HG02981 (cell line): Measurements from ENCODE around the gene MYG1.
"Not testable (repeated sequence)": the region's sequence is repeated elsewhere in the genome, so short reads cannot be mapped to it uniquely, and the experiment has no call there.

ENCODE experiments used
- ATAC-seq: cut with Tn5 transposase; IDR thresholded peaks from one replicate; pipeline ENCODE4 v1.9.1; 2021; ENCODE audit warnings: mild to moderate bottlenecking, moderate library complexity; ENCODE audit not compliant: unreplicated experiment

MYG1 gene

DNA sequence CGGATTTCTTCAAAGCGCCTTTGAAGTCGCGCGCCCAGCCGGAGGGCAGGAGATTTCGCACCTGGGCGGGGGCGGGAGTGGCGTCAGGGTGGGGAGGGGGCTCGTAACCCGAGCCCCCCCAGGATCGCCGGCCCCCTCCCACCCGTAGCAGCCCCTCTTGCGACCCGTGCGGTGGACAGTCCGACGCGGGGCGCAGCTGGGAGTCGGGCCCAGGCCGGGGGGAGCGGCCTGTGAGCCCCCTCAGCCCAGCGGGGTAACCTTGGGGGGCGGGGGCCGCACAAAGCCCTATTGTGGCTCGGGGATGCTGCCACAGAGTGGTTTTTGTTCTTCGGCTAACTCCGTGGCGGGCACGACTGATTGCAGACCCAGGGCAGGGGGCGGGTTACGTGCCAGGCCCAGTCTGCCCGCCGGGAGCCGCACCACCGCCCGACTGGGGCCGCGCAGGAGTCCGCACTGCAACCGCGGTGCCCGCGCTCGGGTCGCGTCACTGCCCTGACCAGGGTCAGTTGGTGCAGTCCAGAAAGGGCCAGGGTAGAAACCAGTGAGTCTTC, 26.1 kb downstream of the MYG1 start:
- no peak for ATAC-seq

DNA sequence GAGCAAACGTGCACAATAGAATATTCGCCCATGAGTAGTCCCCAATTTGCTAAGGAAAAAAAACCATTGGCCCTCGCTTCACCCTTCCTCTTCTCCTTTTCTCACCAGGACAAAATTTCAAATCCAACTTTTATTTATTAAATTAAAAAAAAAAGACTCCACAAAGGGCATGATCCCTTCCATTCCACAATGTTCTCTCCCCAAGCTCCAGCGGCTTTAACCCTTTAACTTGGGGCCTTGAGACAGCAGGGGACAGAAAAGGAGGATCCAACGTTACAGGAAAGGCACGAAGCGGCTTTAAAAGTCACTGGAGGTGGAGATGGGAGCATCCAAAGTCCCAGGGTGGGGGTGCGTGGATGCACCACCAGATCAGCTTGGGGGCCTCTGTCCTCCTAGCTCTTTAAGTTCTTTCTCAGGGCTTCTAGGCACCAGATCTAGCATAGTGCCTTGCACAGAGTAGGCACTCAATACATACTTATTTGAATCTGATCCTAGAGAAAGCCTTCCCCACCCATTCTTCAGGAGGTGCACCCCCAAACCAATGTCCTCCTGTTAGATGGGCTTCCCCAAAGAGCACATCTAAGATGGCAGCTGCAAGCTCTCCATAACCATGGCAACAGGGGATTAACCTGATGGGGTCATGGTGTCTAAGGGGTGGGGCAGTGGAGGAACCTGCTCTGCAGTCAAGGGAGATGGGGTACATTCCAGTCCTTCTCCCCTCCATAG, 27.1 kb downstream of the MYG1 start:
- no peak for ATAC-seq

DNA sequence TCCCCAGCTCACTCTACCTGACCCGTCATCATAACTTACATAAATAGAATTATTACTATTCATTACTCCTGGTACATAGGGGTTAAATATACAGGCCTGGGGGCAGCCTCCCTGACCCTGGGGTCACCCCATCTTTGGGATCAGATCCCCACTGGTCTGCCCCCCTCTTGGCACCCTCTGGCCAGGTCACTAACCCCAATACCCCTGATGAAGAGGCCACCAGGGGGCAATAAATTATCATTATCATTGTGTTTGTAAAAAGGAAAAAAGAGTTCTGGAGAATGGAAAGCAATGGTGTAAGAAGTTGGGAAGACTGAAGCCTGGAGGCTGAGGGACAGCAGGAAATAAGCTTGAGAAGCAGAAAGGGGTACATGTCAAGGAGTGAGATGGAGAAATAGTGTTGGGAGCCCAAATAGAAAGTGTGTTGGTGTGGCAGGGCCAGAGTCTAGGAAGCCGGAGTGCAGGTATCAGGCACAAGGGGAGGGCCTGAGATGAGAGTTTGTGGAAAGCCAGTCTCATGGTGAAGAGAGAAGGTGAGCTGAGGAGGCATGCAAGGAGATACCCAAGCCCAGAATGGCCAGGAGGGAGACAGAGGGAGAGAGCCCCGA, 28.0 kb downstream of the MYG1 start:
- ATAC-seq, result no peak

DNA sequence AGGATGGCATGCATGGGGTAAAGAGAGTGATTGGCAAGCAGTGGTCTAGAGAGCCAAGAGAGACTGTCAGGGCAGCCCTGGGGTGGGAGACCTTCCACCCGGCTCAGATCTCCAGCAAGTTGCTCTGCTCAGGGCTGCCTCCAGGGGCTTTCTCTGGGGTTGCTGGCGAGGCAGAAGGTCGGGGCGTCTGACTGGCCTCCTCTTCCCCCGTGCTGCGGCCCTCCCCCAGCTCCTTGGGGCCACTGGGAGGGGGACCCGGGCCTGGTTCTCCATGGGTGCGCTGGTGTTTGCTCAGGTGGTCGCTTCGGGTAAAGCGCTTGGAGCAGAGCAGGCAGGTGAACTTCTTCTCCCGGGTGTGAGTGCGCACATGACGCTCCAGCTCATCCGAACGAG, 28.5 kb downstream of the MYG1 start:
- ATAC-seq, result no peak

DNA sequence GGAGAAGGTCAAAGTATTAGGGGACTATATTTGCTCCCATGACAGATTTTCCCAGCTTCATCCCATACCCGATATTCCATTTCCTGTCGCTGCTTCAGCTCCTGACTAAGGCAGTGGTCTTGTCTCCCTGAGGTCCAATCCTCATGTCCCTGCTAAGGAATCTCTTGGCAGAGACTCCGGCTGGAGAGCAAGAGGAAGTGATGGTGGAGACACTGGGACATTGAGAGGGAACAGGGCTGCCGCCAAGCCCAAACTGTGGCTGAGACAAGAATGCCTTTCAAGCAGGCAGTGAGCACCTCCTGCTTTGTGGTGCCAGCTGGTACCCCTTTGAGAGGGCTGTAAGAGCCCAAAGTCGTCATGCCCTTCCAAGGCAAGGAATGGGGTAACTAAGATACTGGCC, 31.2 kb downstream of the MYG1 start:
- ATAC-seq, result no peak

DNA sequence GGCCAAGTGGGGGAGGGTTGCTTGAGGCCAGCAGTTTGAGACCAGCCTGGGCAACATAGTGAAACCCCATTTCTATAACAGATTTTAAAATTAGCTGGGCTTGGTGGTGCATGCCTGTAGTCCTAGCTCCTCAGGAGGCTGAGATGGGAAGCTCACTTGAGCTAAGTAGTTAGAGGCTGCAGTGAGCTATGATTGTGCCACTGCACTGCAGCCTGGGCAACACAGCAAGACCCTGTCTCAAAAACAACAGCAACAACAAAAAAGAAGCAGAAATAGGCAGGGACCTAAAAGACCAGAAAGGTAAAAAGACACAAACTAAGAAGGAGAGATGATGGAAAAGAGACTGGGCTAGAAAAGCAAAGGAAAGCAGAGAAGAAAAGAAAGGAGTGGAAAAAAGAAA, 32.8 kb downstream of the MYG1 start:
- not testable (repeated sequence) for ATAC-seq

DNA sequence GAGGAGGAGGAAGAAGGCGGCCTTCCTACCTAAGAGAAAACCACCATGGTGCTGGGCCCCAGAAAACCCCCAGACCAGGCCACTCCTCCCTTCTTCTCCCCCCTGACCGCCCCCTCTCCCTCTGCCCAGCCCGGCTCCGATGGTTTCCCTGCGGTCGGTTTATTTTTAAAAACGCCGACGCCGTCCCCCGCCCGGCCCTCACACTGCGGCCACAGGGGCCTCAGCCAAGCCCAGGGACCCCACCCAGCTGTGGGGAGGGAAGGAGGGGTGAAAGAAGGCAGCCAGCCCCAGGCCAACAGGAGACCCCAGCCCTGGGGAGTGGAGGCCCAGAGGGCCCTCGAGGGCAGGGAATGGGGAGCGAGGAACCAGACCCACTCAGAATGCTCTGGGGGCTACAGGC, 33.2 kb downstream of the MYG1 start:
- ATAC-seq, result no peak

DNA sequence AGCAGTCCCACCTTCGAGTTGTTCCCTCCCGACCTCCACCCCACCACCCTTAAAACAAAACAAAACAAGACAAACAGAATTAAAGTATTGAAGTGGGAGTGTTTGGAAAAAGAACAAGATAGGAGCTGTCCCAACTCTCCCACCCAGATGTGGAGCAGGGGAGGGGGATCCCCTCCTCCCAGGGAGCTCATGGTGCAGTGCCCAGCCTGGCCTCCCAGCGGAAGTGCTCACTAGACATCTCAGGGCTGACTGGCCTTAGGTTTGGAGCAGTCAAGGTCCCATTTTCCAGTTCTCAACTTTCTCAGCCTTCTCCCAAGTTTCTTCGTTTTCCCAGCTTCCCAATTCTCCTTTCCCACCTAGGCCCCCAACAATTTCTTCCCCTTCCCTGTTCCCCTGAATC, 33.8 kb downstream of the MYG1 start:
- ATAC-seq, result no peak

DNA sequence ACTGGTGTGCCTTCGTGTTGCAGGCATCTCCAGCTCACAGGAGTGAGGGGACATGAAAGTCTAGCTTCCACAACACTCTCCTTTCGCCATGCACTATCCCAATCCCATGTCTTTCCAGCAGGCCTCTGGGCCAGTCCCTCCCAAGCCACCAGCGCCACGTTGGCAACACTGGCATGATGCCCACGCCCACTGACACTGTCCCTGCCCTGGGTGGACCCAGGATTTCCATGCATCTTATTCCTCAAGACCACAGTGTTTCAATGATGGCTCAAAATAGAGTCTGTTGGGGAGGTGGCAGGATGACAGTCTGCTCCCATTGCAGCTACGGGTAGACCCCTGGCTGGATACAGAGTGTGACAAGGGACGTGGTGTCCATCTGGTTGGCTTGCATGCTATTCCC, 34.4 kb downstream of the MYG1 start:
- ATAC-seq, result no peak

DNA sequence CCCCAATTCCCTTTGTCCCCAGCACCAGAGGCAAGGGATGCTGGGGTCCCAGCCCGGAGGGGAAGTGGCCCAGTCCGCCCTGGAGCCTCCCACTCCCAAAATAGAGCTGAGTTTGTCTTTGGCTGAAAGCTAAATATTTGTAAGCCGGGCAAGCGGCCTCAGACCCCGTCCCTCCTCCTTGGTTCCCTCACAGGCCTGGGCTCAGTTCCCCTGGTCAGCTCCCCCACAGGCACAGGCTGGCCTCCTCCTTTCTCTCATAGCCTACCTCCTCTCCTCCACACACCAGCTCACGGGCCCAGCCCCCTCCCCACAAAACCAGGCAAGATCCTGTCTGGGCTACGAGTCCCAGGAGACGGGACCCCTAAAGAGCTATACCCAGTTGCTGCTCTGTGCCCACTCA, 35.3 kb downstream of the MYG1 start:
- ATAC-seq, result no peak

DNA sequence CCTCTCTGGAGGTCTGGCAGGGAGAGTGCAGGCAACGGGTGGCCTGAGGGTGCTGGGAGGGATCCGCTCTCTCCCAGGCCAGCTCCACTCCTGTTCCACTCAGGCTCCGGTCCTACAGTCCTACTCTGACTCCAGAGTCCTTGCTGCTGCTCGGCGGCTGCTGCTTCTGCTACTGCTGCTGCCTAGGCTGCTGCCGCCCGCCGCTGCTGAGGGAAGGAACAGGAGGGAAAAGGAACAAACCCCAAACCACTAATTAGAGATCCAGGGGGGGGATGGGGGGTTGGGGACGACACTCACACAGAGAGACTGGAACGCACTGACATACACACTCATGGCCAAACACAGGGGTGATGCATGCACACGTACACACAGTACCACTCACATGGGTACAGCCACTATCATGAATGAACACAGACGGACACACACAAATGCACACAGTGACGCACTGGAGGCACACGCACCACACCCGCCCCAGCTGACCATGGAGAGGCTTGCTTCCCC, 36.7 kb downstream of the MYG1 start, which contains the start of gene SP7:
Gene SP7 (minus strand): TSS at position 174 of the 501 bp plus-strand sequence. CDS start 708 bp downstream, outside the sequence.
- no peak for ATAC-seq

DNA sequence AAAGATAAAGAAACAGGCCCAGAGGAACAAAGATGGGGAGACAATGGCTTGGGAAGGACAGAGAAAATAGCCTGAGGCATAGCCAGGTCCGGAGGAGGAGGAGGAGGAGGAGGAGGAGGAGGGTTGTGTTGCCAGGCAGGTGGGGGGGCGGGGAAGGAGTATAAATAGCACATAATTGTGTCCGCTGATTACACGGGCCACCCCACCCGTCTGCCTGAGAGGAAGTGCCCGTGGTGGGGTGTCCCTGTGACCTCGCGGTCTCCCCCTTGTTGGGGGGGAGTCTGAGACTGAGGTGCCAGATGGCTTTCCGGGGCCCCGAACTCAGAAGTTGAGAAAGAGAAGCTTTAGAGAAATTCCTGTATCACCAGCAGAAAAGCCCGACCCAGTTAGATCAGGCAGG, 38.5 kb downstream of the MYG1 start:
- ATAC-seq, result no peak

DNA sequence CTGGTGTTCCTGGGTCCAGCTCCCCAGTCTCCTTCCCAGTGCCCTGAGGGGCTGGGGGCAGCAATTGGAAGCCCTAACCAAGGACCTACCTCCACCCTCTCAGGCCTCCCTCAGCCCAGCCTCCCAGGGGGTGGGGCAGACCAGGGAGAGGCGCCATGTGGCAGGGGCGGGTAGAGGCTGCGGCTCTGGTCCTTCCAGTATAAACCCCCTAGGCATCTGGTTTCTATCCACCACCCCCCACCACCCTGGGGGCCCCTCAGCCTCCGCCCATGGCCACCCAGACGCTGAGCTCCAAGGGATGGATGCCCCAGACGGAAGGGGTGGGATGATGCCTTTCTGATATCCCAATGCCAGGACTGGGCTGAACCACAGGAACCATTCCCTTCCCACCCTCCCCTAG, 39.4 kb downstream of the MYG1 start:
- ATAC-seq, result no peak

DNA sequence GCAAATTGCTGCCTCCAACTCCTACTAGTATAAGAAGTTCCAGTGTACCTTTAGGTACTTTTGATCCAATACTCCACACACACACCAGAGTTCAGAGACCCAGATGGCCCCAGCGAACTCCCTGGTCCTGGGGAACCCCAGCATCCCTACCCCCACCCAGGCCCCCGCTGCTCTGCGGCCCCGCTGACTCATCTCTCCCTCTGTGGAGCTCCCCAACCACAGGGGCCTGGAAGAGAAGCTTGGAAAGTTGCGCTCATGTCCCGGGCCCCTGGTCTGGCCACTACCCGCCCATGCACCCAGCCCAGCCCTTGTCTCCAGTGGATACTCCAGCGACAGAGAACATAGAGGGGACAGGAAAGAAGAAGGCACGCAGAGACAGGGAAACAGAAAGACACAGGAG, 40.9 kb downstream of the MYG1 start:
- ATAC-seq, result no peak

DNA sequence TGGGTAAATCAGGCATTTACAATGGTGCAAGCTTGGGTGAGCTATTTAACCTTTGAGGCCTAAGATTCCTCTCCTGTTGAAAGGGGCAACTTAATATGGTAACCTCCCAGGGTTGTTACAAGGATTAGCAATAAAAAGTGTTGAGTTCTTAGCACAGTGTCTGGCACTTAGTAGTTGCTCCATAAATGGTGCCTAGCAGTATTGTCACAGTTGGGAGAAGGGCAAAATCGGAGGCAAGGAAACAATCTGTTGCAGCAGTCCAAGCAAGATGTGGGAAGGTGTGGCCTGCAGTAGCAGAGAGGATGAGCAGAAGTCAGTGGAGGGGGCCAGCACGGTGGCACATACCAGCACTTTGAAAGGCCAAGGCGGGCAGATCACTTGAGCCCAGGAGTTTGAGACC, 44.0 kb downstream of the MYG1 start:
- no peak for ATAC-seq

DNA sequence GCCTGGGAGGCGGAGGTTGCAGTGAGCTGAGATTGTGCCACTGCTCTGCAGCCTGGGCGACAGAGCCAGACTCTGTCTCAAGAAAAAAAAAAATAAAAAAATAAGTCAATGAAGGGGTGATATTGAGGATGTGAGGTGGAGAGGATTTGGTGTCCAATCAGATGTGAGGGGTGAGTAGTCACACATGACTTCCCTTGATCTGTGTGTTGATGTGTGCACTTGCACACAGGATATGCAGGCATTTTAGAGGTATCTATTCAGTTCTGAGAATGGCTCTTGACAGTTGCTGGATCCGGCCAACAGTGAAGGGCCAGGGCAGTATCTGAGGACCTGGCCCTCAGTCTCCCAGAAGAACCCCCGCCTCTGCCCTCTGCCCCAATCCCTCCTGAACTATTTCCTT, 44.5 kb downstream of the MYG1 start:
- ATAC-seq, result no peak

DNA sequence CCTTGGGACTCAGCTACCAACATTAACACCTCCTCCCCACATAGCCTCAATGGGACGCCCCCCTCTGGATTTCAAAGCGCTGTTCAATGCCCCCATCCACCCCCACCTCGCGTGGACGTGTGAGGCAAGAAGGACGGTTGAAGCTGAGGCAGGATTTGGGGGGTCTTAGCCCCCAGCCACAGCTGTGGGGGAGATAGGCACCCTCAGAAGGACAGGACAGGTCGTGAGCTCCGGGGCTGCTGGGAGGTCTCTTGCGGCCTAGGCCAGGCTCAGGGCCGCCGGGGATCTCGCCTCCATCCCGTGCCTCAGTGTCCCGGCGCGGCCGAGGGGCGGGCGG, 45.0 kb downstream of the MYG1 start:
- no peak for ATAC-seq

DNA sequence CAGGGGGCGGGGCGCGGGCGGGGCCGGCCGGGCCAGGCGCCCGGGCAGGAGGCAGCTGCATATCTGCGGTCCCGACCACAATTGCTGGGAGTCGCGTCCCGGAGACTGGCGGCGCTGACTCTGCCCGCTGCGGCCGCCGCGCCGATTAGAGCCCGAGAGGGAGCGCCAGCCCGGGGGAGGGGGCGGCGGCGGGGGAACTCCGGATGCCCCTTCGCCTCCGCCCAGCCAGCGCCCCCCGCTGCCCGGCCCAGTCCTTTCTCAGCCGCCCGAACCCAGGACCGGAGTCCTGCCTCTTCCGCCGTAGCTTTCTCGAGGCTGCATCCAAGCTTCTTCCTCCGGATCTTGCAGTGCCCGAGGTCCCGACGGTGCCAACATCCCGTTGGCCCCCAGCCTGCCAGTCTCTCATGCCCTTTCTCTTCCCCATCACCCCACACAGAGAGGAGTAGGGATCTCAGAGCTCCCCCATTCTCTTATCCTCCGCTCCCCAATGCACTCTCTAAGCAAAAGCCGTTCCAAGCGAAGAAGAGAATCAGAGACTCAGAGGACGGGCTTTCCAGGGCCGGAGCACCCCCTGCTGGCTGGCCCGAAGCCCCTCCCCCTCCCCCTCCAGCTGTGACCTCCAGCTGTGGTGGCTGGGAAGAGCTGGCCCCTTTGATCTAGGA, 45.5 kb downstream of the MYG1 start:
- no peak for ATAC-seq

DNA sequence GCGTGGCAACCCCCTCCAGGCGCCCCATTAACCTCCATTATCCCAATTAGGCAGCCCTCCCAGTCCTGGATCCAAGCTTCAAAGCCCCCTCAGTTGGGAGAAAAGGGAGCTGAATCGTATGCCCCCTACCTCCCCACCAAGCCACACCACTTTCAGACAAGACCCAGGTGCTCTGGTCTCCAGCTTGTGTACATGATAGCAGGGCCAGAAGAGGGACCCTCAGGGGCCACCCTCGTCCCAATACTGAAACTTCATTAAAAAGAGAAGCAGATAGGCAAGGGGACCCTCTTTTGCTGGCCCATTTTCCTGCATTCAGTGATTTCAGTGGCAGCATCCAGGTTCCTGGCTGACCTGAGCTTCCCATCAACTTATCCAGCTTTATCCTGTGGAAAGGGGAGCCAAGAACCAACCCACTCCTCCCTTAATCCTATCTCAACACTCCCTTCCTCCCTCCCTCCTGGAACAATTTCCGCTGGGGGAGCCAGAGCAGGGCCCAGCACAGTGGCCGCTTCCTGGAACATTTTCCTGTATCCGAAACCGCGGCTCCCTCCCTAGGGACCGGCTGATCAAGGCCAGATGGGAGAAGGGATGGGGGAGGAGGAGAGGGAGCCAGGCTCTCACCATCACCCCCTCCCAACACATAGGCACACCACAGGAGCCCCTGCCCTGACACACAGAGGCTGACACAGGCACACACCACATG, 46.1 kb downstream of the MYG1 start:
- ATAC-seq, result no peak

DNA sequence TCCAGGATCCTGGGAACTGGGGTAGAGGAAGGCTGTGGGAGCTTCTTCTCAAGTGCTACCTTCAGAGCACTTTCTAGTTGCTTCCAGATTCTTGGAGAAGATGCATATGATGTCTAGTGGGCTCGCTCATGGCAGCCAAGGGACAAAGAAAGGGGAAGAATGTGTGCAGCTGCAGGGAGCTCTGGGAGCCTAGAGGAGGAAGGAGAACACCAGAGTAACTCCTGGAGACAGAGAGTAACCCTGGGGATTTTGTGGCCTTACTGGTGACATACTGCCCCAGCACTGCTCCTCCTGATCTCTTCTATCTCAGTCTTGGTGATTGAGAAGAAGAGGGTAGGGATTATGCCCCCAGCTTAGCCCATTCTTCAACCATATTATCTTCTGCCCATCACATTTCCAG, 47.0 kb downstream of the MYG1 start:
- ATAC-seq, result no peak

DNA sequence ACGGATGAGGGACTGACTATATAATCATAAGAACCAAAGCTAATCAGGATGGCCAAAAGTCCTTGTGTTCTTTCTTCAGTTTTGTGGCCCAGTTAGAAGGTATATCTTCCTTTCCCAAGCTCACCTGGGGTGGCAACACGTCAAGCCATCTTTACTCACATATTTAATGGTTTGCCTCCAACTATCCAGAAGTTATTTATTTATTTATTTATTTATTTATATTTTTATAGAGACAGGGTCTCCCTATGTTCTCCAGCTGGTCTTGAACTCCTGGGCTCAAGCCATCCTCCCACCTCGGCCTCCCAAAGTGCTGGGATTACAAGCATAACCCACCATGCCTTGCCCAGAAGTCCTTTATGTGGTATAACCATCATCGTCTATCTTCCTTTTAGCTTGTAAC, 48.4 kb downstream of the MYG1 start:
- ATAC-seq, result no peak
